ENCODE measurements around the gene IL11. TPM values are rescaled to one million over a fixed set of nuclear protein-coding genes. Genes with fewer than 3 reads are reported as not detected.

IL11 gene
- total RNA-seq, 1 experiment from 2014 or later: 3.9 TPM

DNA sequence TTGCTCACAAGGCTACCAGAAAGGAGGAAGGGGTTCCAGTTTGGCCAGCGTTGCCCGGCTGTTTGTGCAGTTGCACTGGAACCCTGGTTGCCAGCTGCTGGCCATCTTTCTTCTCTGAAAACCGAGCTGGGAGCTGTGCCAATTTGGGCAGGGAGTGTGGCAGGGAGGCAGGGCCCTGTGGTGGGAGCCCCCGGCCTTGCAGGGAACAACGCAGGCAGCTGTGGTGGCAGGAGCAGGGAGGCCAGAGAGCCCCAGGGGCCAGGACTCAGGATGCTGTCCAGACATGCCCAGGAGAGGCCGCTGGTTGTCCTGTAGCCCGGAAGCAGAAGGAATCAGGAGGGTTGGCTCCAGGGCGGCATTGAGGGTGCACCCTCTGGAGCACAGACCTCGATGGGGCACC, 25.8 kb downstream of the IL11 start:
- TF ChIP-seq, protein P1, sequence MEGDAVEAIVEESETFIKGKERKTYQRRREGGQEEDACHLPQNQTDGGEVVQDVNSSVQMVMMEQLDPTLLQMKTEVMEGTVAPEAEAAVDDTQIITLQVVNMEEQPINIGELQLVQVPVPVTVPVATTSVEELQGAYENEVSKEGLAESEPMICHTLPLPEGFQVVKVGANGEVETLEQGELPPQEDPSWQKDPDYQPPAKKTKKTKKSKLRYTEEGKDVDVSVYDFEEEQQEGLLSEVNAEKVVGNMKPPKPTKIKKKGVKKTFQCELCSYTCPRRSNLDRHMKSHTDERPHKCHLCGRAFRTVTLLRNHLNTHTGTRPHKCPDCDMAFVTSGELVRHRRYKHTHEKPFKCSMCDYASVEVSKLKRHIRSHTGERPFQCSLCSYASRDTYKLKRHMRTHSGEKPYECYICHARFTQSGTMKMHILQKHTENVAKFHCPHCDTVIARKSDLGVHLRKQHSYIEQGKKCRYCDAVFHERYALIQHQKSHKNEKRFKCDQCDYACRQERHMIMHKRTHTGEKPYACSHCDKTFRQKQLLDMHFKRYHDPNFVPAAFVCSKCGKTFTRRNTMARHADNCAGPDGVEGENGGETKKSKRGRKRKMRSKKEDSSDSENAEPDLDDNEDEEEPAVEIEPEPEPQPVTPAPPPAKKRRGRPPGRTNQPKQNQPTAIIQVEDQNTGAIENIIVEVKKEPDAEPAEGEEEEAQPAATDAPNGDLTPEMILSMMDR (conservative IDR thresholded peaks at IDR 0.05): no peak
- DNase-seq: no peak
- no peak overlapping the region for H3K18ac ChIP-seq (ENCODE audit: insufficient read length, low read depth, low read length)
- H3K14ac ChIP-seq (ENCODE audit: insufficient read depth, low read length): no peak overlapping the region
- H3K23ac ChIP-seq (ENCODE audit: insufficient read length, low read depth, low read length): no peak overlapping the region
- H2AFZ ChIP-seq (ENCODE audit: low read length): no peak overlapping the region
- no peak overlapping the region for H3K4me2 ChIP-seq (ENCODE audit: insufficient read depth, insufficient read length, low read length)
- no peaks in the 10 kb centered on the region for H3K27me3 ChIP-seq (ENCODE audit: insufficient read depth, low read length)
- H2BK120ac ChIP-seq (ENCODE audit: low read depth, low read length, poor library complexity, severe bottlenecking): no peak overlapping the region
- no peak overlapping the region for H4K5ac ChIP-seq (ENCODE audit: insufficient read length, low read depth, low read length)
- H3K4ac ChIP-seq (ENCODE audit: low read depth, low read length): no peak overlapping the region
- H2BK20ac ChIP-seq (ENCODE audit: low read depth, low read length, poor library complexity, severe bottlenecking): no peak overlapping the region
- no peak overlapping the region for H3K27ac ChIP-seq (ENCODE audit: insufficient read length, low read depth, low read length)
- no peak overlapping the region for H4K91ac ChIP-seq (ENCODE audit: insufficient read length, low read depth, low read length)
- H3K4me1 Mint-ChIP-seq: peaks cover 33 to 54% of the 10 kb centered on the region in 2 experiments
- H3K4me1 ChIP-seq (ENCODE audit: insufficient read depth, low read length): peaks cover 2% of the 10 kb centered on the region; the same call in 1 of the 2 replicates
- WGBS (ENCODE audit: extremely low coverage, insufficient read length, low lambda C conversion rate): no CpG with 5 or more reads among the region's 9 CpGs
- no peak overlapping the region for H3K56ac ChIP-seq (ENCODE audit: insufficient read length, low read depth, low read length)
- peaks cover 14% of the 10 kb centered on the region for H3K23me2 ChIP-seq (ENCODE audit: insufficient read length, low read depth, low read length, poor library complexity, severe bottlenecking)
- no peaks in the 10 kb centered on the region for H4K20me1 ChIP-seq (ENCODE audit: control insufficient read depth, insufficient read depth, insufficient read length)
- no peaks in the 10 kb centered on the region for H3K9me3 ChIP-seq (ENCODE audit: control insufficient read depth, low read depth, low read length)
- no peaks in the 10 kb centered on the region for H3K79me2 ChIP-seq (ENCODE audit: insufficient read depth, low read length)
- H3K79me1 ChIP-seq (ENCODE audit: insufficient read depth, low read depth, low read length, poor library complexity, severe bottlenecking): no peaks in the 10 kb centered on the region
- H2AK5ac ChIP-seq (ENCODE audit: insufficient read length, low read length): no peak overlapping the region
- no peak overlapping the region for H3T11ph ChIP-seq (ENCODE audit: low read length)
- no peak overlapping the region for H2BK15ac ChIP-seq (ENCODE audit: low read depth, low read length)
- no peak overlapping the region; a peak in 1 of 5 replicates for H3K4me3 Mint-ChIP-seq
- no peaks in the 10 kb centered on the region for H3K27me3 Mint-ChIP-seq (ENCODE audit: low read depth)
- no peak overlapping the region for H2BK5ac ChIP-seq (ENCODE audit: insufficient read length, low read length)
- no peak overlapping the region for H4K8ac ChIP-seq (replicated peaks; ENCODE audit: insufficient read length, low read depth, low read length)
- H3K27ac Mint-ChIP-seq: 0 out of 7 replicates have a peak overlapping the region, but pooled peaks of 2 of the 3 experiments have one; percentile 44 to 89
- H3K9ac ChIP-seq (ENCODE audit: extremely low read depth, insufficient read length, low read length): no peak overlapping the region
- H2BK12ac ChIP-seq (ENCODE audit: insufficient read length, low read depth, low read length): no peak overlapping the region
- peaks cover 27 to 52% (median 47%) of the 10 kb centered on the region in 3 experiments; a peak in 6 of 7 replicates for H3K36me3 Mint-ChIP-seq (ENCODE audit: insufficient read depth in 1 of 3, low read depth in 3 of 3)
- H3K9me3 Mint-ChIP-seq: no peaks in the 10 kb centered on the region

Measured in H9 (cell line).